BLaER1 treated with 17β-estradiol and CSF1 and Interleukin-3, amounts not matched to agents 10 nM and 100 nM (cell line): Measurements from ENCODE around the gene RAB1A.

ENCODE experiments used
- H3K27ac ChIP-seq, 11 experiments: shearing (Covaris generic); formaldehyde crosslinking; 2 replicates each; pipeline ENCODE4 v1.8.1; 2022
- H3K27me3 ChIP-seq, 11 experiments: shearing (Covaris generic); formaldehyde crosslinking; 2 replicates each; pipeline ENCODE4 v1.8.1; 2022
- H3K36me3 ChIP-seq, 11 experiments: shearing (Covaris generic); formaldehyde crosslinking; 2 replicates each; pipeline ENCODE4 v1.8.1; 2022
- H3K4me1 ChIP-seq, 10 experiments: shearing (Covaris generic); formaldehyde crosslinking; 2 replicates each; pipeline ENCODE4 v1.8.1; 2022
- H3K4me2 ChIP-seq, 11 experiments: shearing (Covaris generic); formaldehyde crosslinking; 2 replicates each; pipeline ENCODE4 v1.8.1; 2022
- H3K4me3 ChIP-seq, 10 experiments: shearing (Covaris generic); formaldehyde crosslinking; 2 replicates each; pipeline ENCODE4 v1.8.1; 2022
- H3K9ac ChIP-seq, 11 experiments: shearing (Covaris generic); formaldehyde crosslinking; 2 replicates each; pipeline ENCODE4 v1.8.1; 2022
- H3K9me3 ChIP-seq, 11 experiments: shearing (Covaris generic); formaldehyde crosslinking; replicated peaks in 1 of 11; 2 replicates each; pipeline ENCODE4 v1.8.1; 2022
- H4K20me1 ChIP-seq, 11 experiments: shearing (Covaris generic); formaldehyde crosslinking; 2 replicates each; pipeline ENCODE4 v1.8.1; 2022
- Cebpa-rat ChIP-seq, 11 experiments: shearing (Covaris generic); IDR thresholded peaks; 2 replicates each; pipeline ENCODE4 v1.8.1; 2022

The RAB1A gene

DNA sequence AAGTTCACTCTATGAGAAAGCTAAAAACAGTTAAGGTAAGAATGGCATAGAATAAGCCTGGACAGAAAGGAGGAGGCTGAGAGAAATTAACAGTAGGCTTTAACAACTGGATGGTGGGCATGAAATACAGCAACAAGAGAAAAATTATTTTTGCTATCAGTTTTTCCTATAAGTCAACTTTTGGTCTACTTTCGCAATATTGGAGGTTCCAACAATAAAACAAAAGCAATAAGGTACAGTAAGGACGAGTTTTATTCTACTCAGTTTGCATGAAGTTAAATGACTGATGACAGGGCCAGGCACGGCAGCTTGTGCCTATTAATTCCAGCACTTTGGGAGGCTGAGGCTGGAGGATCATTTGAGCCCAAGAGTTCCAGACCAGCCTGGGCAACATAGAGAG lies 17.3 kb downstream of the RAB1A start:
- Histone ChIP-seq H3K27ac (no peak overlapping the region), H3K9me3 (peaks cover 0 to 3% (median 0%) of the 10 kb centered on the region in 11 experiments; a peak in 1 of 22 replicates), H3K27me3 (no peaks in the 10 kb centered on the region), H3K4me1 (peaks cover 0 to 71% (median 13%) of the 10 kb centered on the region in 10 experiments; a peak in 12 of 20 replicates), H3K36me3 (peaks cover 29 to 67% (median 47%) of the 10 kb centered on the region in 11 experiments), H4K20me1 (peaks cover 98 to 100% (median 100%) of the 10 kb centered on the region in 11 experiments), H3K4me3 (no peak overlapping the region), H3K9ac (no peak overlapping the region), H3K4me2 (peak overlapping the region in 3 of 11 experiments; percentile 10 to 45 (median 11); a peak in 2 of 22 replicates)
- no peak for TF ChIP-seq Cebpa-rat (IDR thresholded peaks at IDR 0.05)

DNA sequence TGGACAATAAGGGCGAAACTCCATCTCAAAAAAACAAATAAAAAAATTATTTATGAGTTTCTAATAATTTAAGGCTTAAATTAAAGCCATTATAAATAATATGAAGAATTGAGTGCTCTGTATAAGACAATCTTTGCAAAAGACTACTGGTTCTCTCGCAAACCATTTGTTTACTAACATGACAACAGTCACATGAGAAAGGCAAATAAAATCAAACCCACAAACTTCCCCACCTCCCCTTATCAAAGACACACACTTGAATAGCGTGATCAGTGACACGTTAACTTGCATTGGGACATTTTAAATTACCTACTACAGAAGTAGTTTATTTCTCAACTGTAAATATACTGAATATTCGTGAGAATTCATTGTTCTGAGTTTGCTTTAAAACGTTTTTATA lies 21.1 kb downstream of the RAB1A start:
- peaks cover 0 to 39% (median 9%) of the 10 kb centered on the region in 10 experiments; a peak in 11 of 20 replicates for H3K4me1 ChIP-seq

DNA sequence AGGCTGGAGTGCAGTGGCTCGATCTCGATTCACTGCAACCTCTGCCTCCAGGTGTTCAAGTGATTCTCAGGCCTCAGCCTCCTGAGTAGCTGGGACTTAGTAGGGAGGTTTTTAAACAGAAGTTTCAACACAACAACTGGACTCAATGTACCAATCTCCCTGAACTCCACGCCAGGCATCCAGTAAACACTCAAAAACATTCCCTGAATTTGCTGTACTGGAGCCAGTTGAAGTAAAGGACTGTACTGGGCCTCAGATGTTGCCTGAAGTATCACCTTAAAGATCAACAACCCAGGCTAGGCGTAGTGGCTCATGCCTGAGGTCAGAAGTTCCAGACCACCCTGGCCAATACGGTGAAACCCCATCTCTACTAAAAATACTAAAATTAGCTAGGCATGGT lies 22.4 kb downstream of the RAB1A start:
- Histone ChIP-seq H3K4me2 (no peak overlapping the region), H3K9me3 (0 out of 22 replicates have a peak, but pooled peaks cover 0 to 3% (median 0%) of the 10 kb centered on the region in 11 experiments), H3K27ac (no peak overlapping the region), H3K9ac (no peak overlapping the region), H3K4me3 (no peak overlapping the region), H4K20me1 (peaks cover 88 to 100% (median 100%) of the 10 kb centered on the region in 11 experiments), H3K27me3 (no peaks in the 10 kb centered on the region), H3K4me1 (peaks cover 0 to 34% (median 4%) of the 10 kb centered on the region in 10 experiments; a peak in 9 of 20 replicates), H3K36me3 (peaks cover 56 to 84% (median 74%) of the 10 kb centered on the region in 11 experiments)
- no peak for TF ChIP-seq Cebpa-rat (IDR thresholded peaks at IDR 0.05)

More for the DNA sequence above, 21.1 kb downstream of the RAB1A start:
- Histone ChIP-seq H3K4me2 (no peak overlapping the region), H4K20me1 (peaks cover 95 to 100% (median 100%) of the 10 kb centered on the region in 11 experiments), H3K4me3 (no peak overlapping the region), H3K36me3 (peaks cover 44 to 77% (median 62%) of the 10 kb centered on the region in 11 experiments), H3K9me3 (0 out of 22 replicates have a peak, but pooled peaks cover 0 to 3% (median 0%) of the 10 kb centered on the region in 11 experiments), H3K9ac (no peak overlapping the region), H3K27ac (no peak overlapping the region), H3K27me3 (no peaks in the 10 kb centered on the region)
- TF ChIP-seq Cebpa-rat (IDR thresholded peaks at IDR 0.05), result no peak

DNA sequence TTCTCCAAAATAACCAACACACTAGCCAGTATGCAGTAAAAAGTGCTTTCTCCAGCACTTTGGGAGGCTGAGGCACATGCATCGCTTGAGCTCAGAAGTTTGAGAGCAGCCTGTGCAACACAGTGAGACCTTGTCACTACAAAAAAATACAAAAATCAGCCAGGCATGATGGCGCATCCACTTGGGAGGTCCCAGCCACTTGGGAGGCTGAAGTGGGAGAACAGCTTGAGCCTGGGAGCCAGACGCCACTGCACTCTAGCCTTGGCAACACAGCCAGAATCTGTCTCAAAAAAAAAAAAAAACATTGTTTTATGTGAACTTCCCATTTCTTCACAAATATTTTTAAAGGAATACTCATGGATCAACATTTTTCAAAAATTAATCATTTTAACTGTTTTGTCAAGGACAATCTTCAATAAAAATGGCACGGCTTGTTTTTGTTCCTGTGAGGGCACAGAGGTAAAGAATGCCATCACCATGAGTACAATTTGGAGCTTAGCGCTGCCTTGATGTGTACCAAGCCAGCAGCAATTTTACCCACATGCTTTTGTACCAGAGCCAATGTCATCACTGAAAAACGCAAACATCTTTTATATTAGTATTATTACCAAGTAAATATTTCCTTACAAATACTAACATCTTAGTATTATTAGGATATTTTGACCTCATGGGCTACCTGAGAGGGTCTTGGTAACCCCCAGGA lies 26.7 kb downstream of the RAB1A start:
- peaks cover 60 to 100% (median 87%) of the 10 kb centered on the region in 11 experiments for H4K20me1 ChIP-seq
- H3K9ac ChIP-seq, result no peak overlapping the region
- H3K27me3 ChIP-seq, result no peaks in the 10 kb centered on the region
- H3K4me1 ChIP-seq, result peaks cover 0 to 15% (median 0%) of the 10 kb centered on the region in 10 experiments; a peak in 2 of 20 replicates
- H3K36me3 ChIP-seq, result peaks cover 79 to 97% (median 88%) of the 10 kb centered on the region in 11 experiments
- TF ChIP-seq Cebpa-rat (IDR thresholded peaks at IDR 0.05), result no peak
- no peak overlapping the region for H3K4me2 ChIP-seq
- H3K9me3 ChIP-seq, result no peaks in the 10 kb centered on the region
- H3K4me3 ChIP-seq, result no peak overlapping the region
- H3K27ac ChIP-seq, result no peak overlapping the region

DNA sequence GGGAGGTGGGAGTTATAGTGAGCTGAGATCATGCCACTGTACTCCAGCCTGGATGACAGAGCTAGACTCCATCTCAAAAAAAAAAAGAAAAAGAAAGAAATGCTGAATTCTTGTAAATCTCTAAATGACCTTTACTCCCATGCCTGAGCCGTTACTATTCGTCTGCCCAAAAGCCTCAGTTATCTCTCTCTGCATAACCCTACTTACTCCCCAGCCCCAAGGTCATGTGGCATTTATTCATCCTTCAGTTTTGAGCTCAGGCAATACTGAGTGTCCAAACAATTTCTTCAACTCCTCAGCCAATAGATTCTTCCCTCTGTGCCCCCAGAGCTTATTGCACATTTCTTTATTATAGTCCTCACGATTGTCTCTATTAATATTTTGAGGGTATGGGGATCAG lies 28.8 kb downstream of the RAB1A start:
- Histone ChIP-seq H3K4me2 (no peak overlapping the region), H3K9ac (no peak overlapping the region), H3K4me3 (no peak overlapping the region), H3K36me3 (peaks cover 85 to 99% (median 92%) of the 10 kb centered on the region in 11 experiments), H4K20me1 (peaks cover 41 to 100% (median 71%) of the 10 kb centered on the region in 11 experiments), H3K9me3 (peaks cover 0 to 14% (median 11%) of the 10 kb centered on the region in 11 experiments; a peak in 16 of 22 replicates), H3K27ac (no peak overlapping the region), H3K4me1 (peaks cover 0 to 22% (median 0%) of the 10 kb centered on the region in 10 experiments; a peak in 2 of 20 replicates), H3K27me3 (no peaks in the 10 kb centered on the region)
- no peak for TF ChIP-seq Cebpa-rat (IDR thresholded peaks at IDR 0.05)

DNA sequence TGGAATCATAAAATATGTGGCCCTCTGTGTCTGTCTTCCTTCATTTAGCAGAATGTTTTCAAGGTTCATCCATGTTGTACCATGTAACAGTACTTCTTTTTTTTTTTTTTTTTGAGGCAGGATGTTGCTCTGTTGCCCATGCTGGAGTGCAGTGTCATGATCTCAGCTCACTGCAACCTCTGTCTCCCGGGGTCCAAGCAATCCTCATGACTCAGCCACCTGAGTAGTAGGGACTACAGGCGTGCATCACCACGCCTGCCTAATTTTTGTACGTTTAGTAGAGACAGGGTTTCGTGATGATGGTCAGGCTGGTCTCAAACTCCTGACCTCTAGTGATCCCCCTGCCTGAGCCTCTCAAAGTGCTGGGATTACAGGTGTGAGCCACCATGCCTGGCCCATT lies 31.2 kb downstream of the RAB1A start:
- Histone ChIP-seq H3K9me3 (peaks cover 5 to 37% (median 34%) of the 10 kb centered on the region in 11 experiments; a peak in 21 of 22 replicates), H3K9ac (no peak overlapping the region), H3K4me3 (no peak overlapping the region), H3K27me3 (no peaks in the 10 kb centered on the region), H3K27ac (no peak overlapping the region), H3K4me2 (no peak overlapping the region), H3K4me1 (peaks cover 0 to 26% (median 0%) of the 10 kb centered on the region in 10 experiments; a peak in 3 of 20 replicates), H4K20me1 (peaks cover 20 to 100% (median 50%) of the 10 kb centered on the region in 11 experiments; a peak in 21 of 22 replicates), H3K36me3 (peaks cover 96 to 100% (median 100%) of the 10 kb centered on the region in 11 experiments)
- no peak for TF ChIP-seq Cebpa-rat (IDR thresholded peaks at IDR 0.05)

DNA sequence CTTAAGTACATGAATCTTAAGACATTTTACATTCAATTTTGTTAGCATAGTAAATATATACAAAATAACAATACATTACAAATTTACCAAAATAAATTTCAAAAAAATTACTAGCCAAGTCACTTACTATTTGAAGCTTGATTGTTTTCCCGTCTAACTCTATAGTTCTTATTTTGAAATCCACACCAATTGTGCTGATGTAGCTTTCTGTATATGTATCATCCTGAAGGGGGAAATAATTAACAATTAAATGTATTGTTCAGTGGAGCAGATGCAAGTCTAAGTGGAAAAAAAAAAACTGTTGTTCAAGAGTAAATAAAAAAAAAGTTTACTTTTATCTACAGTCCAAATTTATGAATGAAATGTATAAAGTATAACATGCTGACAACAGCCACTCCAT lies 32.1 kb downstream of the RAB1A start:
- TF ChIP-seq Cebpa-rat (IDR thresholded peaks at IDR 0.05), result no peak
- H3K9me3 ChIP-seq, result peaks cover 14 to 46% (median 43%) of the 10 kb centered on the region in 11 experiments
- peaks cover 96 to 100% (median 100%) of the 10 kb centered on the region in 11 experiments for H3K36me3 ChIP-seq
- H3K4me1 ChIP-seq, result peaks cover 0 to 28% (median 0%) of the 10 kb centered on the region in 10 experiments; a peak in 3 of 20 replicates
- H3K9ac ChIP-seq, result no peak overlapping the region
- H3K27ac ChIP-seq, result no peak overlapping the region
- H3K4me3 ChIP-seq, result no peak overlapping the region
- H3K4me2 ChIP-seq, result no peak overlapping the region
- H4K20me1 ChIP-seq, result peaks cover 15 to 100% (median 41%) of the 10 kb centered on the region in 11 experiments; a peak in 21 of 22 replicates
- no peaks in the 10 kb centered on the region for H3K27me3 ChIP-seq

DNA sequence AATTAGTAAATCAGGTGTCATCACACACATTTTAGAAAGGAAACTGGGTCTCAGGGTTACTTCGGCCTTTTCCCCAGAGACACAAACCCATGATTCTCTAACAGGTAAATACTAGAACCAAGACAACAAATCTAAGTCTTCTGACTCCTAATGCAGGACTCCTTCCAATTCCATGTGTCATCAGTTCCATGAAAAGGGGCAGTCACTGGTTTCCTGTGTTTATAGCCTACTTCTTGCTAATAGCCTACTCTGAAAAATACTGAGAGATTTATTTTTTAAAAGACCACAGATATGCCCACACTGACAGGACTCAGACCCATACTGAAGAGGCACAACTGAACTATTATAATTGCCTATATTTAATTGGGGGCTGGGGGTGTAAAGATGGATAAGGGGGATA lies 33.0 kb downstream of the RAB1A start:
- H3K27ac ChIP-seq, result no peak overlapping the region
- peaks cover 15 to 100% (median 43%) of the 10 kb centered on the region in 11 experiments; a peak in 21 of 22 replicates for H4K20me1 ChIP-seq
- H3K4me3 ChIP-seq, result no peak overlapping the region
- H3K27me3 ChIP-seq, result no peaks in the 10 kb centered on the region
- H3K9ac ChIP-seq, result no peak overlapping the region
- peaks cover 0 to 26% (median 0%) of the 10 kb centered on the region in 10 experiments; a peak in 3 of 20 replicates for H3K4me1 ChIP-seq
- no peak overlapping the region for H3K4me2 ChIP-seq
- H3K9me3 ChIP-seq, result peaks cover 21 to 54% (median 50%) of the 10 kb centered on the region in 11 experiments
- H3K36me3 ChIP-seq, result peaks cover 97 to 100% (median 100%) of the 10 kb centered on the region in 11 experiments
- no peak for TF ChIP-seq Cebpa-rat (IDR thresholded peaks at IDR 0.05)

DNA sequence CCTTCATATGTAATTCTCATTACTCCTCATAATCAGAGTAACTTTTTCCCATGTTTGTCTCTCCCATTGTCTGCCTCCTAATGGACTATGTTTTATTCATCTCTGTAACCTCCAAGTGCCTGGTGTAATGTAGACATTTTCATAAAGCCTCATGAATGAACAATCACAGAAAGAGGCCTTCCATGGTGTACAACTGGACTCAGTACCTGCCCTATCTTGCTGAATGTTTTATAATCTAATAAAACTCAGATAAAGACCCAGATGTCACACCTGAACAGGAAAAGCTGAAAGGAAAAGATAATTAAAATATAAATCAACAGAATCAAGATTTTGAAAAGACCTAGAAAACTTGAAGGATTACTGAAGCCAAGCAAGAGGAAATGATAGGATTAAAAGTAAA lies 36.7 kb downstream of the RAB1A start:
- Histone ChIP-seq H3K4me2 (no peak overlapping the region), H3K4me1 (peaks cover 0 to 19% (median 0%) of the 10 kb centered on the region in 10 experiments; a peak in 3 of 20 replicates), H3K4me3 (peak overlapping the region in 2 of 10 experiments; percentile 19 to 20; a peak in 1 of 20 replicates), H3K36me3 (peaks cover 98 to 100% (median 100%) of the 10 kb centered on the region in 11 experiments), H3K9ac (no peak overlapping the region), H4K20me1 (peaks cover 15 to 100% (median 42%) of the 10 kb centered on the region in 11 experiments; a peak in 19 of 22 replicates), H3K9me3 (peaks cover 21 to 54% (median 50%) of the 10 kb centered on the region in 11 experiments), H3K27ac (no peak overlapping the region), H3K27me3 (no peaks in the 10 kb centered on the region)
- TF ChIP-seq Cebpa-rat (IDR thresholded peaks at IDR 0.05), result no peak
